Skeletal muscle tissue (tissue), 4 donors: ENCODE results near the gene DENND1B. TPM values are rescaled to one million over a fixed set of nuclear protein-coding genes. Genes with fewer than 3 reads are reported as not detected.
"Not testable (repeated sequence)": the region's sequence is repeated elsewhere in the genome, so short reads cannot be mapped to it uniquely, and the experiment has no call there.

Source experiments
- H3K27ac ChIP-seq: one replicate; pipeline ENCODE4 v1.7.0; 2013; ENCODE audit warnings: mild to moderate bottlenecking, low read depth, low read length, inconsistent platforms
- H3K27me3 ChIP-seq, 3 donors: one replicate each; pipeline ENCODE4 v1.7.0; 2013; ENCODE audit warnings: low read length in 3 of 3; ENCODE audit not compliant: control insufficient read depth in 3 of 3, insufficient read depth in 3 of 3
- H3K36me3 ChIP-seq, 3 donors: one replicate each; pipeline ENCODE4 v1.7.0; 2013; ENCODE audit warnings: low read length in 3 of 3; ENCODE audit not compliant: control insufficient read depth in 3 of 3, insufficient read depth in 3 of 3
- H3K4me1 ChIP-seq, 3 donors: one replicate each; pipeline ENCODE4 v1.7.0; 2013; ENCODE audit warnings: low read length in 3 of 3, mild to moderate bottlenecking in 3 of 3; ENCODE audit not compliant: control insufficient read depth in 3 of 3, insufficient read depth in 3 of 3
- H3K4me3 ChIP-seq, 3 donors: one replicate each; pipeline ENCODE4 v1.7.0; 2013; ENCODE audit warnings: low read length in 3 of 3
- H3K9ac ChIP-seq, 3 donors: one replicate each; pipeline ENCODE4 v1.7.0; 2013; ENCODE audit warnings: low read length in 3 of 3, mild to moderate bottlenecking in 3 of 3, moderate library complexity in 2 of 3, low read depth in 1 of 3
- H3K9me3 ChIP-seq, 3 donors: one replicate each; pipeline ENCODE4 v1.7.0; 2013; ENCODE audit warnings: low read length in 3 of 3; ENCODE audit not compliant: control insufficient read depth in 3 of 3
- total RNA-seq: library from RNA; depleted of rRNA; stranded (reverse); fragments of >200 nt; gene quantifications from one replicate; pipeline ENCODE4 v1.2.3, GENCODE V29; 2014
- donor health status: Osteomylitis.

DENND1B gene
- total RNA-seq, 1 donor from 2014 or later = 13.0 TPM

- H3K27ac ChIP-seq = no peak overlapping the region
- no peaks in the 10 kb centered on the region for H3K27me3 ChIP-seq
- no peaks in the 10 kb centered on the region for H3K36me3 ChIP-seq
- H3K9me3 ChIP-seq = no peaks in the 10 kb centered on the region
- no peaks in the 10 kb centered on the region for H3K4me1 ChIP-seq
- H3K9ac ChIP-seq = no peak overlapping the region
- no peak overlapping the region for H3K4me3 ChIP-seq
These were observed 43.8 kb downstream of the DENND1B start for GRCh38 chr1:197731449-197731848.

GRCh38 chr1:197725976-197726375, 49.3 kb downstream of the DENND1B start:
- Histone ChIP-seq H3K9me3 (peaks cover 0 to 10% (median 0%) of the 10 kb centered on the region in 3 donors), H3K4me3 (no peak overlapping the region), H3K9ac (no peak overlapping the region), H3K27me3 (no peaks in the 10 kb centered on the region), H3K4me1 (no peaks in the 10 kb centered on the region), H3K27ac (no peak overlapping the region), H3K36me3 (no peaks in the 10 kb centered on the region)

- no peak overlapping the region for H3K9ac ChIP-seq
- no peak overlapping the region for H3K4me3 ChIP-seq
- H3K36me3 ChIP-seq = no peaks in the 10 kb centered on the region
- no peaks in the 10 kb centered on the region for H3K27me3 ChIP-seq
- no peaks in the 10 kb centered on the region for H3K4me1 ChIP-seq
- peaks cover 0 to 10% (median 0%) of the 10 kb centered on the region in 3 donors for H3K9me3 ChIP-seq
- H3K27ac ChIP-seq = no peak overlapping the region
These were observed 50.2 kb downstream of the DENND1B start for GRCh38 chr1:197725044-197725443.

GRCh38 chr1:197715806-197716205, 59.5 kb downstream of the DENND1B start:
- Histone ChIP-seq H3K4me3 (no peak overlapping the region), H3K9ac (no peak overlapping the region), H3K27ac (no peak overlapping the region)

GRCh38 chr1:197706601-197707000, 68.7 kb downstream of the DENND1B start:
- Histone ChIP-seq H3K4me3 (no peak overlapping the region), H3K4me1 (no peaks in the 10 kb centered on the region), H3K27ac (no peak overlapping the region), H3K36me3 (no peaks in the 10 kb centered on the region), H3K9me3 (no peaks in the 10 kb centered on the region), H3K27me3 (no peaks in the 10 kb centered on the region), H3K9ac (no peak overlapping the region)

More at GRCh38 chr1:197715806-197716205, 59.5 kb downstream of the DENND1B start:
- H3K36me3 ChIP-seq = no peaks in the 10 kb centered on the region
- no peaks in the 10 kb centered on the region for H3K4me1 ChIP-seq
- H3K27me3 ChIP-seq = no peaks in the 10 kb centered on the region
- H3K9me3 ChIP-seq = no peaks in the 10 kb centered on the region

- no peaks in the 10 kb centered on the region for H3K27me3 ChIP-seq
These were observed 69.3 kb downstream of the DENND1B start for GRCh38 chr1:197705941-197706340.

GRCh38 chr1:197700688-197701087, 74.6 kb downstream of the DENND1B start:
- H3K9me3 ChIP-seq, H3K27ac ChIP-seq, H3K4me1 ChIP-seq, H3K36me3 ChIP-seq, H3K9ac ChIP-seq, H3K27me3 ChIP-seq, H3K4me3 ChIP-seq: not testable (repeated sequence)

More at GRCh38 chr1:197705941-197706340, 69.3 kb downstream of the DENND1B start:
- Histone ChIP-seq H3K4me1 (no peaks in the 10 kb centered on the region), H3K9ac (no peak overlapping the region), H3K4me3 (no peak overlapping the region), H3K9me3 (no peaks in the 10 kb centered on the region), H3K36me3 (no peaks in the 10 kb centered on the region), H3K27ac (no peak overlapping the region)

GRCh38 chr1:197696372-197696771, 78.9 kb downstream of the DENND1B start:
- Histone ChIP-seq H3K4me1 (no peaks in the 10 kb centered on the region), H3K27ac (no peak overlapping the region), H3K9me3 (no peaks in the 10 kb centered on the region), H3K36me3 (no peaks in the 10 kb centered on the region), H3K4me3 (no peak overlapping the region), H3K27me3 (no peaks in the 10 kb centered on the region), H3K9ac (no peak overlapping the region)

GRCh38 chr1:197695961-197696360, 79.3 kb downstream of the DENND1B start:
- Histone ChIP-seq H3K27me3 (no peaks in the 10 kb centered on the region), H3K9me3 (no peaks in the 10 kb centered on the region), H3K4me3 (no peak overlapping the region), H3K9ac (no peak overlapping the region), H3K27ac (no peak overlapping the region), H3K36me3 (no peaks in the 10 kb centered on the region), H3K4me1 (no peaks in the 10 kb centered on the region)

GRCh38 chr1:197692965-197693364, 82.3 kb downstream of the DENND1B start:
- H3K4me1 ChIP-seq = no peaks in the 10 kb centered on the region
- no peak overlapping the region for H3K4me3 ChIP-seq
- no peaks in the 10 kb centered on the region for H3K27me3 ChIP-seq
- H3K9ac ChIP-seq = no peak overlapping the region
- H3K27ac ChIP-seq = no peak overlapping the region
- H3K36me3 ChIP-seq = peaks cover 0 to 3% (median 0%) of the 10 kb centered on the region in 3 donors
- H3K9me3 ChIP-seq = peaks cover 0 to 6% (median 5%) of the 10 kb centered on the region in 3 donors

- no peaks in the 10 kb centered on the region for H3K27me3 ChIP-seq
- no peaks in the 10 kb centered on the region for H3K4me1 ChIP-seq
- no peak overlapping the region for H3K9ac ChIP-seq
- peaks cover 0 to 6% (median 5%) of the 10 kb centered on the region in 3 donors for H3K9me3 ChIP-seq
- peaks cover 0 to 3% (median 0%) of the 10 kb centered on the region in 3 donors for H3K36me3 ChIP-seq
- no peak overlapping the region for H3K4me3 ChIP-seq
- H3K27ac ChIP-seq = no peak overlapping the region
These were observed 83.5 kb downstream of the DENND1B start for GRCh38 chr1:197691816-197692215.
